ENCODE measurements around the gene GLCE. TPM values are rescaled to one million over a fixed set of nuclear protein-coding genes. Genes with fewer than 3 reads are reported as not detected.

Gene GLCE
- total RNA-seq, 1 donor from 2014 or later, result 23.8 TPM

GRCh38 chr15:69210574-69210973 lies 50.1 kb downstream of the GLCE start:
- H3K4me3 ChIP-seq, result no peak overlapping the region
- no peaks in the 10 kb centered on the region for H3K36me3 ChIP-seq
- no peak for TF ChIP-seq CTCF (IDR thresholded peaks at IDR 0.05)
- H3K4me1 ChIP-seq, result no peaks in the 10 kb centered on the region
- intact Hi-C loops (cut with DNase I), result no loop called here
- H3K27ac ChIP-seq, result no peak overlapping the region
- H3K27me3 ChIP-seq, result no peaks in the 10 kb centered on the region
- no peaks in the 10 kb centered on the region for H3K9me3 ChIP-seq
- DNase-seq, result no peak
- ATAC-seq, result no peak

GRCh38 chr15:69213786-69214185 lies 53.4 kb downstream of the GLCE start:
- no peak for ATAC-seq
- intact Hi-C loops (cut with DNase I), result no loop called here
- no peak for DNase-seq
- Histone ChIP-seq H3K9me3 (no peaks in the 10 kb centered on the region), H3K27me3 (no peaks in the 10 kb centered on the region), H3K27ac (no peak overlapping the region), H3K4me1 (no peaks in the 10 kb centered on the region), H3K36me3 (no peaks in the 10 kb centered on the region), H3K4me3 (no peak overlapping the region)
- TF ChIP-seq CTCF (IDR thresholded peaks at IDR 0.05), result no peak

GRCh38 chr15:69215314-69216035 lies 55.0 kb downstream of the GLCE start:
- no peak for DNase-seq
- H3K36me3 ChIP-seq, result no peaks in the 10 kb centered on the region
- TF ChIP-seq CTCF (IDR thresholded peaks at IDR 0.05), result no peak
- H3K4me1 ChIP-seq, result no peaks in the 10 kb centered on the region
- H3K9me3 ChIP-seq, result no peaks in the 10 kb centered on the region
- H3K27ac ChIP-seq, result no peak overlapping the region
- H3K27me3 ChIP-seq, result no peaks in the 10 kb centered on the region
- intact Hi-C loops (cut with DNase I), result no loop called here
- ATAC-seq, result no peak
- H3K4me3 ChIP-seq, result no peak overlapping the region

GRCh38 chr15:69217381-69217780 lies 56.9 kb downstream of the GLCE start:
- DNase-seq (no peak), ATAC-seq (no peak)
- H3K27ac ChIP-seq, result no peak overlapping the region

GRCh38 chr15:69219690-69220089 lies 59.3 kb downstream of the GLCE start:
- Histone ChIP-seq H3K27me3 (no peaks in the 10 kb centered on the region), H3K9me3 (no peaks in the 10 kb centered on the region), H3K27ac (no peak overlapping the region), H3K4me1 (peaks cover 5% of the 10 kb centered on the region), H3K4me3 (no peak overlapping the region), H3K36me3 (no peaks in the 10 kb centered on the region)
- ATAC-seq (no peak), DNase-seq (no peak)
- intact Hi-C loops (cut with DNase I), result no loop called here
- TF ChIP-seq CTCF (IDR thresholded peaks at IDR 0.05), result no peak

More at GRCh38 chr15:69217381-69217780, 56.9 kb downstream of the GLCE start:
- Histone ChIP-seq H3K4me3 (no peak overlapping the region), H3K9me3 (no peaks in the 10 kb centered on the region), H3K27me3 (no peaks in the 10 kb centered on the region), H3K36me3 (no peaks in the 10 kb centered on the region), H3K4me1 (no peaks in the 10 kb centered on the region)
- no peak for TF ChIP-seq CTCF (IDR thresholded peaks at IDR 0.05)
- intact Hi-C loops (cut with DNase I), result no loop called here
